Measurements from ENCODE around the gene SNED1.
A peak's percentile ranks its signal among the peaks of the same experiment; 100 is the strongest.
"Not testable (repeated sequence)": the region's sequence is repeated elsewhere in the genome, so short reads cannot be mapped to it uniquely, and the experiment has no call there.

Gene SNED1

DNA sequence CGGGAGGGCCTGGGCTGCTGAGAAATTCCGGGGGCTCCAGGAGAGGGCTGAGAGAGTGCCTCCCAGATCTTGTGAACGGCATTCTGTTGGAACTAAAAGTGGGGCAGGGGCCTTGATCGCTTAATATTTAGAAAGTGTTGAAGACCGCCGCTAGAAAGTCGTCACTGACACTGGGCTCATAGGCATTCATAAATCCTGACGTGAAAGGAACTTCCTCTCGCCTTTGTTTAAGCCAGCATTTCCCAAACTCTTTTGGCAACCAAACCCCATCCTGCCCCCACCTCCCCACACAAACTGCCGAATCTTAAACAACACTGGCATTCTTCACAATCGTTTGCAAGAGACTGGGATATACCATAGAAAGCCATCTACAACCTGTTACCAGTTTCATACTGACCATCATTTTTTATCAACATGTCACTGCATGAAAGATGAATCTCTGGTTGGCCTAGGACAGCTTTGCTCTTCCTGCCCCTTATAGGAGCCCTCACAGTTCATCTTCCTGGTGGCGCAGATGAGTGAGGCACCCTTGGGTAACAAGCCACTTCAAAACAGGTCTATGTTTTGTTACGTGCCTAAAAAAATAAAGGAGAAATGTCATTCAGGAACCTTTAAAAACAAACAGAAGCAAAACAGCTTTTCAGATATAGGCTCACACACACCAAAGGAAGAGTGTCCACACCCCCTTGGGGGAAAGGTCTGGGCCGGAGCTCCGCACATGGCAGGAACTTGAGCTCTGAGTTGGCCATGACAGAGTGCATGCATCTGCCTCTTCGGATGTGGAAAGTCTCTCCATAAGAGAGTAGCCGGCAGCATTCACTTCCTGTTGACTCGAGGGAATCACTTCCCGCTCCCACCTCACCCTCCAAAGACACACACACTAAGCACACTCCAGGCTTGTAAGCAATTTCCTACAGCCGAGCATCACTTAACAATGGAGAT is 90.6 kb downstream of the SNED1 start:
- no peak for DNase-seq

DNA sequence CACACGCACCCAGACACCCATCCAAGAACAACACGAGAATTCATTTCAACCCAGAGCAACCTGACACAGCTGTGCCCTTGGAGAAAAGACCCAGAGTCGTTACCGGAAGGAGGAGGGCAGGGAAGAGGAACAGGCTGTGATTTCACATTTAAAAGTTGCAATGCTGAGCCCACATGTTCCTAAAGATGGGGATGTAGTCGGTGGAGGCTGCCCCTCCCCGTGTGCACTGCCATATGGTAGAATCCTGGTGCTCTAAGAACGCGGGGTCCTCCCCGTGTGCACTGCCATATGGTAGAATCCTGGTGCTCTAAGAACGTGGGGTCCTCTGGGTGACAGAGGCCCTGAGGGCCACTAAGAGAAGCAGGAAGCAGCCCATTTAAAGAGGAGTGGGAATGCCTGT is 92.8 kb downstream of the SNED1 start:
- DNase-seq, result no peak

DNA sequence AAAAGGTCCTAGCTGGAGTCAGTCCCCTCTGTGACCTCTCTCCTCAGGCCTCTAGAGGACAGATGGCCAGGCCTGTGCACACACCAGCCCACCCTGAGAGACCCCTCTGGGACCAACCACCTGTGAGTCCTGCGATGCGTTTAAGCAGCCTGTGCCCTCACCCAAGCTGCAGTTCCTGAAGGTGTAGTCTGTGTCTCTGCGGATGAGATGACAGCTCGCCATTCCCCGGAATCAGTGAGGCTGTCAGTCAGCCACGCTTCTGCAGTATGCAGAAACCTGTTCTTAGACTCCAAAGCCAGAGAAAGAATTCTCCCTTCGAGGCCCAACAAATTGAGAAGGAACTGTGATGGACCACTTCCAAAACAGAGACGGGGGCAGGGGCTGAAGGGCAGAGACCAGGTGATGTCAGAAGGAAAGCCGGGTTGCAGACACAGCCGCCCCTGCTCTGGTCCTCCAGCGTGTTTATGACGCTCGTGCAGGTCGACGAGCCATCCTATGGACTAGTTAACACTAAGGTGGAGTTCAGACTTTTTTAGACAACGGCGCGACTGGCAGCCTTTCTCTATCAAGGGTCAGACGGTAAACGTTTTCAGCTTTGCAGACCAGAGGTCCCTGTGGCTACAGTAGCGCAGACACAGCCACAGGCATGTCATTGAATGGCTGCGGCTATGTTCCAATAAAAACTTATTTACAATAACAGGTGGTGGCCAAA is 93.5 kb downstream of the SNED1 start:
- no peak for DNase-seq

DNA sequence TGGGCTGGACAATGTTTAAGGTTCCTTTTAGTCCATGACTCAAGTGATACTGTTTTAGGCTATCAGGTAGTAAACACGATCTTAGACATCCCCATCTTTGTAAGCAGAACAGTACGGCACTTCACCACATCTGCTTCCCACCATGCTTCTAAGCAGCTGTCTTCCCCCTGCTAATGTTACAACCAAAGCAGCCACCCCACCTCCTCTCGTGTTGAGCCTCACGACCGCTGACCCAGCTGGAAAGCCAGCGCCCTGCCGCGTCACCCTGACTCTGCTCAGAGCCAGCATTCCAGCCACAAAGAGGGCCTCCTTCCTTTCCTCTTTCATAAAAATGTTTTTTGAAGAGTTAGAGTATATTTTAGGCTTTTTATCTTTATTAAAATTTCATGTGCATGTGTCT is 94.3 kb downstream of the SNED1 start:
- no peak for DNase-seq

DNA sequence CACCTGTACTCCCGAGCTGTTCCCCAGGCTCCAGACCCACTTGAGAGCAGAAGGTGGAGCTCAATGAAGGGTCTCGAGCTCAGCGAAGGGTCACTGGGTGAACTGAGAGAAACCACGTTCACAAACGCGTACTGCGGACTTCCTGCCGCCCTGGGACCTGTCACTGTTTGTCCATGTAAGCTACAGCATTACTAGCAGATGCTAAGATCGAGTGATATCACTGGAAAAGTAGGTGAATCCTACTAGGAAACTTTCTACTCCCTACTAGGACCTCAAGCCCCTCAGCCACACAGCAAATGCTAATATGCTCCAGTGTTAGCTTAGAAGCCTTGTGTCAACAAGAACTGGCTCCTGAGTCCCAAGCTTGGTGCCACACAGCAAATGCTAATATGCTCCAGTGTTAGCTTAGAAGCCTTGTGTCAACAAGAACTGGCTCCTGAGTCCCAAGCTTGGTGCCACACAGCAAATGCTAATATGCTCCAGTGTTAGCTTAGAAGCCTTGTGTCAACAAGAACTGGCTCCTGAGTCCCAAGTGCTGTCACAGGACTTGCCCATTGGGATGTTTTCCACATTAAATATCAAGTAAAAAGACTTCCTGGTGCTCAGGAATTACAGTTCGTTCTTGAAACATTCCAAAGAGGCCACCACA is 94.8 kb downstream of the SNED1 start:
- DNase-seq, result peak; percentile 63

DNA sequence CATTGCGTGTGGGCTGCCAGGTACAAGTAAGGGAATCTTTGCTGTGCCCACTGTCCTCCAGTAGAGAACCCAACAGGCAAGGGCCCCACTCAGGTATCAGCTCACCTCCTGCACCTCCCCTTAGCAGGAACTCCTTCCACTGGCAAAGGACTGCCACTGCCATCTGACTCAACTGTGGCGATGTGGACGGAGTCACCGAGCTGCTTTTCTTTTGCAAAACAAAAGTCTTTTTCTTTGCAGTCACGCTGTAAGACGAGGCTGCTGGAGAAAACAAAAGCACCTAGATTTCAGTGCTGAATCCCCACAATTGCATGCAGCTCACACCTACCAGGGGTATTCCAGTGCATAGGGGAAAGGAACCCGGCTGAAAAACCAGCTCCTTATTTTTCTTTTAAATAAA is 95.8 kb downstream of the SNED1 start:
- no peak for DNase-seq

DNA sequence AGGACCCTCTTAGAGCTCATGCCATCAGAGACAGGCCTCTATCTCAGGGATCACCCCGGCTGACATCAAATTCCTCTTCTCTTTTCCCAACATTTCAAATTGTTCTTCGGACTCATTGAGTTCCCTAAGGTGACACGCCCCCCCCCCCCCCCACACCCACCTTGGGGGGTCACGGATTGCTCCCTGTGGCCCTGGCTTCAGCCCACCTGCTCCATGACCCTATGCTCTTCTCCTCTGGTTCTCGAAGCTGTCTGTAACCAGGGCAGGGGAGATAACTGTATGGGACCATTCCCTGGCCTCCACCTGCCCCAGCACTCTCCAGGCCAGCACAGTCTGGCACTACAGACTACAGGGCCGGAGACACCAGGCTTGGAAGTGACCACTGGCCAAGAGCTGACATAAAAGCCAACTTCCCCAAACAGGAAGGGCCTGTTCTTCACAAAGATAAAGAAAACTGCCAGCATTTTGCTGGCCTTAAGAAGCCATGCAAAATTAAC is 96.6 kb downstream of the SNED1 start:
- no peak for DNase-seq

DNA sequence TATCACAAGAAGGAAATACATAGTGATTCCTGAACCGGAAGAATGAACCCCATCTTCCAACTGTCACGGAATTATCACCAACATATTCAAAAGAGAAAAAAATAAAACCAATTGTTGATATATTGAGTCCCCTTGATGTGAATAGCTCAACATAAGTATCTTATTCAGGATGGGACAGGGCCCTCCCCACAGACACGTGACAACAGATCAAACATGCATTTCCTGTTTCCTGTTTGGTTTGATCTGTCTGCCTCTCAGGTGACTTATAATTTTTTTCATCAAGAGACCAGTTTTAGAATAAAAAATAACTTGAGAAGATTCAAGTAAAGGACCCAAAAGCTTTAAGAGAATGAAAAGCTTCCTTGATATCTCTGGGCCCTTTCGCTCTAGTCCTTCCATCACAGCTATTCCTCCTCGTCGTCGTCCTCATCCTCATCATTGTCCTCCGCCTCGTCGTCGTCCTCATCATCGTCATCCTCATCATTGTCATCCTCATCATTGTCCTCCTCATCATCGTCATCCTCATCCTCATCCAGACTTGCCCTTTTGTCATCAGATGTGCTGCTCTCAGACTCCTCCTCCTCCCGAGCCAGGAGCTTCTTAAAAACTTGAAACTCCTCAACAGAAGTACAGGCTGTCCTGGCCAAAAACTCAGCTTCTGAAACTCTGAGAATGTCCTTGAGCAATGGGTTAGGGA is 97.3 kb downstream of the SNED1 start:
- DNase-seq, result no peak

DNA sequence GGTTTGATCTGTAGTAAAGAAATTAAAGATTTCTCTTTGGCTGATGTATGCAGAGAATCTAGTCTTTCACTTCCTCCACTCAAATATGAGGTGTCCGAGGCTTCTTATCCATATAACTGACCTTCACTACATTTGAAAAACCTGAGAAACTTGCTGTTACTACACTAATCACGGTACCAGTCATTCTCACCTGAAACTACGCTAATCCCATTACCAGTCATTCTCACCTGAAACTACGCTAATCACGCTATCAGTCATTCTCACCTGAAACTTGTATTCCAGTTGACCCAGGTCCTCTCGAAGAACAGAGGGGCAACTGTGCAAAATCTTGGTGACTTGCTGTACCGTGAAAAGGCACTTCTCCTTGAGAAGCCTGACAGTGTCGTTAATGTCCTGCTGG is 98.6 kb downstream of the SNED1 start:
- no peak for DNase-seq

DNA sequence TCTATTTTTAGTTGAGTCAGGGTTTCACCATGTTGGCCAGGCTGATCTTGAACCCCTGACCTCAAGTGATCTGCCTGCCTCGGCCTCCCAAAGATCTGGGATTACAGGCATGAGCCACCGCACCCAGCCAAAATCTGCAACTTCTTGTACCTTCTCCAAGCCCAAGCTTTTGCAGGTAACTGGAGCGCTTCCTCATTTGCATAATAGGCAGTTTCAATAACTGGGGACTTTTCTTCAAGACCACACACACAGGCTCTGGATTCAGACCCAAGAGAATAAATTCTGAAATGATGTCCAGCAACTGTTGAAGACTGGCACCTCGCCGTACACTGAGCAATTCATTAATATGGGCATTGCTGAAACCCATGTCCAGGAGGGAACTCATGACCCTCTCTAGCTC is 100.8 kb downstream of the SNED1 start:
- DNase-seq, result no peak

DNA sequence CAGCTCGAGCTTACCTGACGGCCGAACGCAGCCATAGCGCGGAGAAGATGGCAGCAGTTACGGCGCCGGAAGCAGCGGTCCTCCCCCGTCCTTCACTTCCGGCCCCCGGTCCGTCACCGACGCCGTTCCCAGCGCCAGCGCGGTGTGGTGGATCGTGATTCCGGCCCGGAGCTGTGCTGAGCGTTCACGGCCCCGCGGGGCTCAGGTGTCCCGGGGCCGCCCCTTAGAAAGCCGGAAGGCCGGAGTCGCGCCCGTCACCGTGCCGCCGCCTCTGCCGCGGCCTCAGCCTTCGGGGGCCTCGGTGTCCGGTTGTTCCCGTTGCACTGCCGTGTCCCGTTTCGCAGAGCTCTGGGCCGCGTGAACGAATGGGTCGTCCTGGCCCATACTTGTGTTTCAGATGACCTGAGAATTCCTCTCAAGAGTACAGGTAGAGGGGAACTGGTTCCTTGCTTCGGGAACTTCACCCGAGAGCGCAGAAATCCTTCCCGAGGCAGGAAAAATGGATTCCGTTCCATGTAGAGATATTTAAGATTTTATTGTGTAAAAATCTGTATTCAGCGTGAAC is 103.9 kb downstream of the SNED1 start, which contains the start of gene MTERF4:
Gene MTERF4 (minus strand): TSS at position 49 of the 565 bp plus-strand sequence. CDS start 14 bp downstream, at position 35.
- DNase-seq, result peak; percentile 54

DNA sequence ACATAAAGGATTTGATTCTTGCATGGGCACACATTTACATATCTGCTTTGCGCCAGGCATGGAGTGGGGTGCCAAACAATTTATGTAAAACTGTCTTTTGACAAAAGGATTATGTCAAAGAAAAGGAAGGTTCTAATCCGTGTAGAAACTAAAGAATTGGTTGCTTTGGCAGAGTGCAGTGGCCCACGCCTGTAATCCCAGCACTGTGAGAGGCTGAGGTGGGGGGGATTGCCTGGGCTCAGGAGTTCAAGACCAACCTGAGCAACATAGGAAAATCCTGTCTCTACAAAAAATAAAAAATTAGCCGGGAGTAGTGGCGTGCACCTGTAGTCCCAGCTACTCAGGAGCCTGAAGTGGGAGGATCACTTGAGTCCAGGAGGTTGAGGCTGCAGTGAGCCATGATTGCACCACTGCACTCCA is 104.8 kb downstream of the SNED1 start:
- no peak for DNase-seq

DNA sequence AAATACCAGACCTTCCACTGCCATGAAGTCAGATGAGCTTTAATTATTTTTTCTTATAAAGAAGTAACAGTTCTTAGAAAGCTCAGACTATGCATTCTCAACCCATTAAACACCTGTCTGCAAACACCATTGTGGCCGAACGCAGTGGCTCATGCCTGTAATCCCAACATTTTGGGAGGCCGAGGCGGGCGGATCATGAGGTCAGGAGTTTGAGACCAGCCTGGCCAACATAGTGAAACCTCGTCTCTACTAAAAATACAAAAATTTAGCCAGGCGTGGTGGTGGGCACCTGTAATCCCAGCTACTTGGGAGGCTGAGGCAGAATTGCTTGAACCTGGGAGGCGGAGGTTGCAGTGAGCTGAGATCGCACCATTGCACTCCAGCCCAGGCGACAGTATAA is 106.2 kb downstream of the SNED1 start:
- not testable (repeated sequence) for DNase-seq

DNA sequence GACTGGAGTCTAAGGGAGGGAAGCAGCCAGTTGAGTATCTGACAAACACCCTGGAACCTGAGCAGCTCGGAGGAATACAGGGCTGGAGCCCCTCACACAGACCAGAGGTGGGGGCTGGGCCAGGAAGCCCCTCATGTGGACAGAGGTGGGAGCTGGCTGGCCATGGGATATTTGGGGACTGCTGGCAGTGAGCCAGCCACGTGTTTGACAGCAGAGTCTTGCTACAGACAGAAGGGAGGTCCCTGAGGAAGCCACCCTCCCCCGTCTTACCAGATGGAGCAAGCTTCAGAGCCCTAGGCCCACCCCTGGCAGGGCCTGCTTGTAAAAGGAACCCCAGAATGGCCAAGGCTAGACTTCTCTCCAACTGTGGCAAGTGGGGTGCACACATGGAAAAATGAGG is 107.2 kb downstream of the SNED1 start:
- DNase-seq, result no peak

DNA sequence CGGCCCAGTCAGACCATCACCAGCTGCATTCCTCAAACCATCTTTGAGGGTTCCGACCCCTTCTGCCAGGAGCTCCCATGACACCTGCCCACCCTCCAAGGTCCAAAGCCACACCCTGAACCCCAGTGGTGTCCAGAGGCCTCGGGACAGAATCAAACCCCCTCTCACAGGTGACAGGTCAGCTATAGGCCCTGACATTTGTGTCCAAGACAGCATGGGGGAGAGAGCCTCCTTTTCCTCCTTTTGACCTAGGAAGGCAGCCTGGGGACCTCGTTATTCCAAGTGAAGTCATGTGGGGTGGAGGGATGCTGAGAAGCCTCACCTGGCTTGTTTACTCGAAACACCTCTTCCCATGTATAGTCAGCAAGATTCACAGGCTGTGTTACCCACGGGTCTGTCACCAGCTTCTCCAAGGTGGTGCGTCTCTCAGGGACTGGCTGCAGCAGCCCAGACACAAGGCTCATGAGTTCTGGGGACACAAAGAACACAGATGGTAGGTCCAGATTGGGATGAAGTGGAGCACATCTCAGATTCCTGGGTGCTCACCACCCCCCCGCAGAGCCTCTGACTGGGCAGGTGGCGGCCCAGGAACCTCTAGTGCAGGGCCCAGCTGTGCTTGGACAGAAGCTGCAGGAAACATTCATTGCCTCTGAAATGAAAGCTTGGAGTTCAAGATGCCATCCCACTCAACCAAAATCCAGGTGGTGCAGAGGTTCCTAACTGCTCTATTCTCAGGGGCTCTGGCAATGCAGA is 108.8 kb downstream of the SNED1 start:
- no peak for DNase-seq

DNA sequence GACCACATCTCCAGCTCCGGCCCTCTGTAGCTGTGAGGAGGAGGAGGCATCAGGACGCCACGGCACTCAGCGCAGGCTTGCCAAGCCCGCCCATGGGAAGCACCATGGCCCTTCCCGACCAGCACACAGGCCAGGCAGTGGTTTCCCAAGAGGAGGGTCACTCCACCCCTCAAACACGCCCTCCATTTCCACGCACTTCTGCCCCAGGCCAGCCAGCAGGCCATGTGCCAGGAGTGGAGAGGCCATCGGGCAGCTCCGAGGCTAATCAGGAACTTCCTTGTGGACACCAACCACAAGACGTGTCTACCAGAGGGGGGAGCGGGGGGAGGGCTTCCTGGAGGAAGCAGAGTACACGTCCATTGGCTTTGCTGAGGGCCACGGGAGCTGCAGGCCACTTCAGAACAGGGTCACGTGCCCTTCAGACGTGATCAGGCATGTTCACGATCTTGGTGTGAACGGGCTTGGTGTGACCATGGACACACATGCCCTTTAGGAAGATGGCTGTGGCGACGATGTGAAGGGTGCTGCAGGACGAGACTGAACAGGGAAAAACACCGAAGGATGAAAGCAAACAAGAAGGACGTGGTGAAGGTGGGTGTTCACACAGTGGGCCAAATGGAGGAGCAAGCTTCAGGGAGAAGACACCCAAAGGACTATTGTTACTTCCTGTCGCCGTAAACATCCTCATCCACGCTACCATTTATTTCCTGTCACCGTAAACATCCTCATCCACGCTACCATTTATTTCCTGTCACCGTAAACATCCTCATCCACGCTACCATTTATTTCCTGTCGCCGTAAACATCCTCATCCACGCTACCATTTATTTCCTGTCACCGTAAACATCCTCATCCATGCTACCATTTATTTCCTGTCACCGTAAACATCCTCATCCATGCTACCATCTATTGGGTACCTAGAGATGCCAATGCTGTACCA is 110.1 kb downstream of the SNED1 start:
- no peak for DNase-seq

DNA sequence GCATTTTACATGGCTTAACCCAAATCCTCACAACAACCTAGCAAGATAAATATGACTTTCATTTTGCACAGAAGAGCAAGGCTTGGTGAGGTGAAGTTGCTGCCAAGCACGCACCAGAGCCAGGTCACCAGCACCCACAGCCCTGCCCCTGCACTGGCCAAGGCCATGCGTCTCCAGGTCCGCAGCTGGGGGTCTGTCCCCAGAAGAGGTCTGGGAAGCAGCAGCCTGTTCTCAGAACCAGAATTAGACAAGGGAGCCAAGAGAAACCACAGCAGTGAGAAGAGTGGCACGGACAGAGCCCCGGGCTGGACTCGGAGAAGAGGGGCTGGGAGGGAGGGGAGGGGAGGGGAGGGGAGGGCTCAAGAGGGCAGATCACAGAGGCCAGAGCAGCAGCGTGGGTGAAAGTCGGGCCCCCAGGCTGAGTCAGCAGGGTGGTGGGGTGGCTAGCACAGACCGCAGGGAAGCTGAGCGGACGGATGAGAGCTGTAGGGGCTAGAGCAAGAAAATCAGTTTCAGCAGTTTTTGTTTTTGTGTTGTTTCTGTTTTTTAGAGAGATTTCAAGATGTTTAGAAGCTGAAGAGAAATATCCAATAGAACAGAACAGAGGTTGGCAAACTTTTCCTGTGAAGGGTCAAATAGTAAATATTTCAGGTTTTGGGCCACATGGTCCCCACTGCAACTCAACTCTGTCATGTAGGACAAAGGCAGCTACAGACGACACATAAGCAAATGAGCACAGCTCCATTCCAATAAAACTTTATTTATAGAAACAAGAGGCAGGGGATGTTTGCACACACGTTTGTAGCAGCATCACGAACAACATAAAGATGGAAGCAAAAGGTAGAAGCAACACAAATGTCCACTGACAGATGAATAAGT is 111.0 kb downstream of the SNED1 start:
- DNase-seq, result no peak

DNA sequence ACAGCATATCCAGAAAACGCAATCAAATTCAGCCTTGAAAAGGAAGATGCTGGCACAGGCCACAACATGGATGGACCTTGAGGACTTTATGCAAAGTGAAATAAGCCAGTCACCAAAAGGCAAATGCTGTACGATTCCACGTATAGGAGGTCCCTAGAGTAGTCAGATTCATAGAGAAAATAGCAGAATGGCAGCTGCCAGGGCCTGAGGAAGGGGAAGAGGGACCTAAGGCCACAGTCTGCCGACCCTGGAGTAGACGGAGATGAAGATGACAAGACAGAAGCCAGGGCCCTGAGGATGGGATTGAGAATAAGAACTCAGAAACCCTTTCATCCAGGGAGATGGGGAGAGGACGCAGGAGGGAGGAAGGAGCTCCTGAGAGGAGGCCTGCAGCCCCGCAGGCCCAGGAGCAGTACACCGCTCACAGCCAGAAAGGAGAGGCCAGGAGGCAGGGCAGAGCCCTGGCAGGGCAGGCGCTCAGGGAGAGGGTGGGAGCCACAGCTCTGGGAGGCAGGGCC is 111.7 kb downstream of the SNED1 start:
- no peak for DNase-seq
